A549 (cell line): ENCODE measurements around the gene CSF3. TPM values are rescaled to one million over a fixed set of nuclear protein-coding genes. Genes with fewer than 3 reads are reported as not detected.

ENCODE experiments used
- ATAC-seq, 2 experiments: fragments of 200-7000 bp in 1 of 2; fragments of >200 bp in 1 of 2; cut with Nextera tagmentation in 1 of 2; cut with Tn5 transposase in 1 of 2; 3 replicates each; pipeline versions ENCODE4 v1.8.0 to v1.9.1; 2018 to 2020; ENCODE audit warnings: mild to moderate bottlenecking in 1 of 2, moderate library complexity in 1 of 2
- CTCF ChIA-PET: fragments of 300-600 bp; sonication (Branson Sonifier 250); formaldehyde crosslinking; extraction: SDS; loops from one replicate; lab custom pipeline; 2021; ENCODE audit warnings: antibody characterized with exemption, inconsistent platforms; lab: Yijun Ruan, JAX
- POLR2A ChIA-PET: fragments of 350-600 bp; formaldehyde crosslinking; extraction: SDS; loops from one replicate; lab custom pipeline; 2021; ENCODE audit warnings: antibody characterized with exemption, inconsistent platforms; lab: Yijun Ruan, JAX
- DNase-seq, 2 experiments: peaks; one replicate each; pipeline versions ENCODE4 v3.0.0 to v3.0.0-alpha.2; 2011 to 2016; ENCODE audit warnings: low read depth in 1 of 2, low spot score in 1 of 2
- FAIRE-seq: peaks from 2 replicates; lab custom pipeline; 2011; peaks lifted over from hg19 to GRCh38; lab: Jason Lieb, UNC
- H3K27ac ChIP-seq, 2 experiments: fragments of >200 bp; sonication (Bioruptor Twin); formaldehyde crosslinking; 3 replicates each; pipeline ENCODE4 v1.5.1; 2016 to 2017
- H3K4me1 ChIP-seq: fragments of >200 bp; sonication (Bioruptor Twin); formaldehyde crosslinking; 3 replicates; pipeline ENCODE4 v1.6.1; 2016
- H3K4me2 ChIP-seq: fragments of >200 bp; sonication (Bioruptor Twin); formaldehyde crosslinking; 3 replicates; pipeline ENCODE4 v1.6.1; 2016
- H3K4me3 ChIP-seq: fragments of >200 bp; sonication (Bioruptor Twin); formaldehyde crosslinking; 3 replicates; pipeline ENCODE4 v1.5.1; 2016
- H3K9me3 ChIP-seq: fragments of >200 bp; sonication (Bioruptor Twin); formaldehyde crosslinking; 3 replicates; pipeline ENCODE4 v1.6.1; 2016
- ATOH8 ChIP-seq: fragments of 250-450 bp; sonication (Bioruptor Pico); IDR thresholded peaks from 2 replicates; pipeline ENCODE4 v1.5.0; 2020; ENCODE audit warnings: low read depth, mild to moderate bottlenecking, moderate library complexity
- BCL3 ChIP-seq: fragments of >200 bp; sonication (Bioruptor Twin); formaldehyde crosslinking; IDR thresholded peaks from 3 replicates; pipeline ENCODE4 v1.6.1; 2016
- BHLHE40 ChIP-seq: IDR thresholded peaks from 2 replicates; pipeline ENCODE4 v1.6.1; 2012; ENCODE audit warnings: low read depth, low read length, inconsistent platforms
- ELK1 ChIP-seq: fragments of 150-350 bp; IDR thresholded peaks from 2 replicates; pipeline ENCODE4 v1.6.1; 2014; ENCODE audit warnings: low read depth, mild to moderate bottlenecking, low read length
- FOSB ChIP-seq: fragments of 250-450 bp; sonication (Bioruptor Pico); IDR thresholded peaks from 2 replicates; pipeline ENCODE4 v1.5.0; 2020; ENCODE audit warnings: mild to moderate bottlenecking, moderate library complexity
- FOSL2 ChIP-seq, 2 experiments: fragments of 450-650 bp in 1 of 2; fragments of >200 bp in 1 of 2; sonication (Bioruptor Twin) in 1 of 2; formaldehyde crosslinking; IDR thresholded peaks; 2 replicates each; pipeline versions ENCODE4 v1.5.0 to v1.6.1; 2016 to 2020; ENCODE audit warnings: mild to moderate bottlenecking in 1 of 2, moderate library complexity in 1 of 2
- GATA3 ChIP-seq: IDR thresholded peaks from 2 replicates; pipeline ENCODE4 v1.6.1; 2012; ENCODE audit warnings: borderline replicate concordance
- HDAC2 ChIP-seq: fragments of 200-600 bp; sonication (generic); IDR thresholded peaks from 2 replicates; pipeline ENCODE4 v1.6.1; 2016
- HES2 ChIP-seq: fragments of >200 bp; sonication (Bioruptor Twin); formaldehyde crosslinking; IDR thresholded peaks from 2 replicates; pipeline ENCODE4 v1.6.1; 2016
- HMGXB4 ChIP-seq: fragments of 250-450 bp; sonication (Bioruptor Pico); IDR thresholded peaks from 2 replicates; pipeline ENCODE4 v1.5.0; 2021; ENCODE audit warnings: mild to moderate bottlenecking, moderate library complexity, borderline replicate concordance
- HOXB13 ChIP-seq: fragments of 250-450 bp; sonication (Bioruptor Pico); IDR thresholded peaks from 2 replicates; pipeline ENCODE4 v1.5.0; 2020; ENCODE audit warnings: low read depth, mild to moderate bottlenecking, moderate library complexity
- JUN ChIP-seq, 2 experiments: fragments of >200 bp; sonication (Bioruptor Twin); formaldehyde crosslinking; IDR thresholded peaks; 2 replicates in 1 of 2; 3 replicates in 1 of 2; pipeline ENCODE4 v1.6.1; 2016 to 2017
- KDM1A ChIP-seq: fragments of 200-600 bp; sonication (generic); IDR thresholded peaks from 2 replicates; pipeline ENCODE4 v1.6.1; 2016; ENCODE audit warnings: low read depth, mild to moderate bottlenecking
- MAX ChIP-seq: IDR thresholded peaks from 2 replicates; pipeline ENCODE4 v1.6.1; 2012
- MAZ ChIP-seq: fragments of 150-350 bp; IDR thresholded peaks from 2 replicates; pipeline ENCODE4 v1.6.1; 2014; ENCODE audit warnings: antibody characterized with exemption, low read depth, low read length, borderline replicate concordance
- MYC ChIP-seq: IDR thresholded peaks from 2 replicates; pipeline ENCODE4 v1.6.1; 2012; ENCODE audit warnings: mild to moderate bottlenecking, inconsistent platforms, low read length, improper control_type of control experiment, borderline replicate concordance
- RAD21 ChIP-seq, 2 experiments: fragments of >200 bp in 1 of 2; sonication (Bioruptor Twin) in 1 of 2; formaldehyde crosslinking in 1 of 2; IDR thresholded peaks in 1 of 2; conservative IDR thresholded peaks in 1 of 2; 2 replicates in 1 of 2; 3 replicates in 1 of 2; pipeline ENCODE4 v1.6.1; 2012 to 2018; ENCODE audit warnings: inconsistent platforms in 1 of 2
- RCOR1 ChIP-seq: fragments of 150-350 bp; IDR thresholded peaks from 2 replicates; pipeline ENCODE4 v1.6.1; 2014; ENCODE audit warnings: antibody characterized with exemption, low read length, low read depth
- REST ChIP-seq: fragments of 200-600 bp; sonication (generic); IDR thresholded peaks from 2 replicates; pipeline ENCODE4 v1.6.1; 2016; ENCODE audit warnings: antibody characterized with exemption, mild to moderate bottlenecking, moderate library complexity
- SMC3 ChIP-seq: fragments of >200 bp; sonication (Bioruptor Twin); formaldehyde crosslinking; IDR thresholded peaks from 3 replicates; pipeline ENCODE4 v1.6.1; 2018; ENCODE audit warnings: inconsistent platforms
- SREBF2 ChIP-seq: fragments of 450-650 bp; IDR thresholded peaks from 2 replicates; pipeline ENCODE4 v1.6.1; 2014; ENCODE audit warnings: mild to moderate bottlenecking, moderate library complexity
- ZFP36 ChIP-seq: fragments of 450-650 bp; IDR thresholded peaks from 2 replicates; pipeline ENCODE4 v1.6.1; 2014; ENCODE audit warnings: borderline replicate concordance; ENCODE audit not compliant: partially characterized antibody
- WGBS: methylation state at CpG from one replicate; pipeline ENCODE4 v1.1.6; 2017; ENCODE audit errors: missing lambda C conversion rate; 5-methylcytosine and 5-hydroxymethylcytosine counted together
- polyA plus RNA-seq, 4 experiments: library from polyadenylated mRNA; depleted of rRNA in 3 of 4; stranded (reverse); fragments of >200 nt; fragmentation: RNase III in 1 of 4; extraction: RNeasy Plus Mini Kit Qiagen cat#74134 plus additional on column Dnase treatment in 1 of 4; gene quantifications; 2 replicates in 3 of 4; 3 replicates in 1 of 4; pipeline ENCODE4 v1.2.3, GENCODE V29; 2011 to 2017

The CSF3 gene
- polyA plus RNA-seq, 2 of the 4 experiments (the other 2 are of a cell fraction) = not detected

- no peak for TF ChIP-seq BCL3
- TF ChIP-seq SMC3 = no peak
- no peak for TF ChIP-seq KDM1A
- TF ChIP-seq ELK1 = no peak
- no peak for TF ChIP-seq MYC
- no peak for TF ChIP-seq ATOH8 (CRISPR knock-in tag)
These were observed 43.6 kb downstream of the CSF3 start (continued) for GRCh38 chr17:40058865-40059264.

- Histone ChIP-seq H3K4me2 (no peak overlapping the region), H3K9me3 (no peaks in the 10 kb centered on the region), H3K27ac (0 out of 6 replicates have a peak overlapping the region, but pooled peaks of 1 of the 2 experiments have one; percentile 3), H3K4me1 (peaks cover 21% of the 10 kb centered on the region), H3K4me3 (no peak overlapping the region)
- FAIRE-seq (no peak), ATAC-seq (no peak), DNase-seq (no peak)
- WGBS = 69% methylated on average over 8 of the region's 8 CpGs
- ChIA-PET CTCF (interaction anchor here (0.7 to 34.4 kb wide), 16 partner anchors 9 to 177 kb away, joined by 3 to 919 read pairs (median 5); partner anchors contain the start of gene CSF3), POLR2A (interaction anchor here (0.7 to 1.1 kb wide), 2 partner anchors 12 to 80 kb away, joined by 3 read pairs; partner anchors contain the start of gene CASC3)
- TF ChIP-seq RCOR1 = no peak
- no peak for TF ChIP-seq ATOH8 (CRISPR knock-in tag)
- no peak for TF ChIP-seq KDM1A
- no peak for TF ChIP-seq HOXB13 (CRISPR knock-in tag)
- no peak for TF ChIP-seq RAD21 (conservative IDR thresholded peaks at IDR 0.05 in 1 of 2, IDR thresholded peaks at IDR 0.05 in 1 of 2)
- no peak for TF ChIP-seq HMGXB4 (CRISPR knock-in tag)
- TF ChIP-seq MYC = no peak
- TF ChIP-seq GATA3 = no peak
- no peak for TF ChIP-seq BCL3
- TF ChIP-seq FOSB (CRISPR knock-in tag) = no peak
- no peak for TF ChIP-seq HDAC2
- no peak for TF ChIP-seq HES2
- no peak for TF ChIP-seq MAX
- no peak for TF ChIP-seq JUN (IDR thresholded peaks at IDR 0.05)
- TF ChIP-seq SREBF2 = no peak
- no peak for TF ChIP-seq MAZ
- TF ChIP-seq BHLHE40 = no peak
- TF ChIP-seq REST = no peak
- TF ChIP-seq ZFP36 = no peak
- TF ChIP-seq FOSL2 (IDR thresholded peaks at IDR 0.05) = no peak
- no peak for TF ChIP-seq FOSL2 (CRISPR knock-in tag; IDR thresholded peaks at IDR 0.05)
These were observed 44.7 kb downstream of the CSF3 start for GRCh38 chr17:40059729-40060475.
